Dermis blood vessel endothelial cell (primary cell): ENCODE data around the gene GPR3. TPM values are rescaled to one million over a fixed set of nuclear protein-coding genes. Genes with fewer than 3 reads are reported as not detected.
A peak's percentile ranks its signal among the peaks of the same experiment; 100 is the strongest.

ENCODE experiments used
- DNase-seq: peaks from one replicate; pipeline ENCODE4 v3.0.0; 2010
- total RNA-seq: library from RNA; depleted of rRNA; stranded (reverse); fragments of >200 nt; gene quantifications from 2 replicates; pipeline ENCODE4 v1.2.3, GENCODE V29; 2014

GPR3 gene
- total RNA-seq, 1 donor from 2014 or later = 0.51 TPM

GRCh38 chr1:27358928-27359313 lies 33.5 kb upstream of the GPR3 start:
- DNase-seq = no peak

DNA sequence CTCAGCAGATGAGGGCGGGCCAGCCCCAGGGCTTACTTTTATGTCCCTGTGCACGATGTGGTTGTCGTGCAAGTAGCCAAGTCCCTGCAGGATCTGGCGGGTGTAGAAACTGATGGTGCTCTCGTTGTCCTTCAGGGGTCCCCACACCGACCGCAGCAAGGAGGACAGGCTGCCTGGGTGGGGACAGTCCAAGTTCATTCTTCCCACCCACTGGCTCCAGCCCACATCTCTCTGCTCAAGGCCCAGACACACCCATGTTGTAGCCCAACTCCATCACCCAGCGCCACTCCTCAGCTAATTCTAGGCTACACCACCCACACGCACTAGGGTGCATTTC lies 32.6 kb upstream of the GPR3 start:
- DNase-seq = no peak

- no peak for DNase-seq
Observed at GRCh38 chr1:27360159-27361043, 32.0 kb upstream of the GPR3 start.

GRCh38 chr1:27361044-27361402 lies 31.4 kb upstream of the GPR3 start:
- no peak for DNase-seq

GRCh38 chr1:27361553-27361952 lies 30.9 kb upstream of the GPR3 start:
- DNase-seq = no peak

DNA sequence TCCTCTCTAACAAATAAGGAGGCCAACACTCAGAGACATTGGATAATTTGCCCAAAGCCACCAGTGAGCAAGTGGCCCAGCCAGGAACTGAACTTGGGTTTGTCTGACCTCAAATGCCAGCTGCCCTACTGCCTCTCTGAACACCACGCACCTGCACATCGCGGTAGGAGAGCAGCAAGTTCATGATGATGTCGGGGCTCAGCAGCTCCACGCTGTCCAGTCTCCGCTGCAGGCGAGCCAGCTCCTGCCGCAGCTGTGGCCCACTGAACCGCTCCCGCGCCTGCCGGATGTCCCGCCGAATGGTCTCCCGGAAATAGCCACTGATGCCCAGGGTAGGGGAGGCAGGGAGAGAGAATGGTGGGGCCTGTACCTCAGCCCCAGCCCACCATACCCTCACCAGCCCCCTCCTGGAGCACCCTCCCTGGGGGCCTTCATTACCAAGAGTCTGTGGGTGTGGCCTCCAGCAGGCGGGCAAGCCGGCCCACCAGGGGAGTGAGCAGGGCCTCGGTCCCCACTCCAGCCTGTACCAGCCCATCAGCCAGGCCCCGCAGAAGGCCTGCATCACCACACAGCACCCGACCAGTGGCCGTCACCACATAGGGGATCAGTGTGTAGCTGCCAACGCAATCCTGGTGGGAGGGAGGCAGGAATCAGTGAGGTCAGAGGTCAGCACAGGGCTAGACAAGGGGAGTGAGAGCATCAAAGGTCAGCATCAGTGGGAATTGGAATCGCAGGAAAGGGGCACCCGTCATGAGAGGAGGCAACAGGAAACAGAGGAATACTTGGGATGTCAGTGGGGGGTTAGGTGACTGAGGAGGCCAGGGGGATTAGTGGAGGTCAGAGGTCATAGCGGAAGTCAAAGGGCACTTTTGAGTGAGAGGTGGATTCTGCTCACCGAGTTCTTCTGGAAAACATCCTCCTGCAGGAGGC lies 28.4 kb upstream of the GPR3 start:
- no peak for DNase-seq

- DNase-seq = no peak
Observed at GRCh38 chr1:27364696-27365371, 27.6 kb upstream of the GPR3 start.

- DNase-seq = peak; percentile 90
Observed at GRCh38 chr1:27365372-27366112, 26.9 kb upstream of the GPR3 start.

DNA sequence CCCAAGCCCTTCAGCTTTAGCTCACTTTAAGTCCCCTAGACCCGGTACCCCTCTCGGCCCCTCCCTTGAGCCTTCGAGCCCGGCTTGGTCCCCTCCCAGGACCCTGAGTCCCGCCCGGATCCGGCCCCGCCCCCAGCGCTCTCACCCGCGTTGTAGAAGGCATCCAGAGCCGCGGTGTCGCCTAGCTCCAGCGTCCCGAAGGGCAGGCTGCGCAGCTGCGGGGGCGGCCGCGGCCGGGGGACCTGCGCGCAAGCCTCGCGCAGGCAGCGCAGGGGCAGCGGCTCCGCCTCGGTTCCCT lies 26.4 kb upstream of the GPR3 start:
- peak; percentile 81 for DNase-seq

GRCh38 chr1:27366411-27367159 lies 25.8 kb upstream of the GPR3 start, which contains the start of gene MAP3K6:
Gene MAP3K6 (minus strand): TSS chr1:27366961. CDS start chr1:27366597, 364 bp downstream.
- DNase-seq = peak; percentile 79

- DNase-seq = no peak
Observed at GRCh38 chr1:27367160-27367650, 25.2 kb upstream of the GPR3 start.

- peak; percentile 46 for DNase-seq
Observed at GRCh38 chr1:27368869-27369582, 23.4 kb upstream of the GPR3 start.

DNA sequence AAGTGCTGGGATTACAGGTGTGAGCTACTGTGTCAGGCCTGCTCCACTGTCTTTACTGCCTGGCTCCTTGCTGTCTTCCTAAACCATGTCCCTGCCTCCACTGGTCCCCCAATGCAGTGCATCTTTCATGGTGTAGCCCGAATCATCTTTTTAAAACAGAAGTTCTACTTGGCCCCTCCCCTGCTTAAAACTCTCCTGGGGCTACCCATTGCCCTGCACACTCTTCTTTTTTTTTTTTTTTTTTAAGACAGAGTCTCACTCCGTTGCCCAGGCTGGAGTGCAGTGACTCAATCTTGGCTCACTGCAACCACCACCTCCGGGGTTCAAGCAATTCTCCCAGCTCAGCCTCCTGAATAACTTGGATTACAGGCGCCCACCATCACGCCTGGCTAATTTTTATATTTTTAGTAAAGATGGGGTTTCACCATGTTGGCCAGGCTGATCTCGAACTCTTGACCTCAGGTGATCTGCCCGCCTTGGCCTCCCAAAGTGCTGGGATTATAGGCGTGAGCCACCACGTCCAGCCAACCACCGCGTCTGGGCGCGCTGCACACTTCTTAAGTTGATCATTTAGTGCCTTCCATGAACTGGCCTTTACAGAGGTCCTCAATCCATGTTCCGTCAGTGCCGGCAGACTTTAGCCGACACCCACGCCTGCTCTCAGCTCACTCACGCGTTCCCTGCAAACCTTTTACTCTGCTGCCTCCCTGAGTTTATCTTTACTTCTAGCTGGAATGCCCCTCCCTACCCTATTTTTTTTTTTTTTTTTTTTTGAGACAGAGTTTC lies 20.2 kb upstream of the GPR3 start:
- DNase-seq = no peak

- no peak for DNase-seq
Observed at GRCh38 chr1:27372808-27373690, 19.4 kb upstream of the GPR3 start.

GRCh38 chr1:27374362-27375086 lies 17.9 kb upstream of the GPR3 start, which contains the start of gene FCN3:
Gene FCN3 (minus strand): TSS chr1:27374824. CDS start chr1:27374818, 6 bp downstream.
- no peak for DNase-seq

GRCh38 chr1:27377760-27378495 lies 14.5 kb upstream of the GPR3 start:
- DNase-seq = no peak

DNA sequence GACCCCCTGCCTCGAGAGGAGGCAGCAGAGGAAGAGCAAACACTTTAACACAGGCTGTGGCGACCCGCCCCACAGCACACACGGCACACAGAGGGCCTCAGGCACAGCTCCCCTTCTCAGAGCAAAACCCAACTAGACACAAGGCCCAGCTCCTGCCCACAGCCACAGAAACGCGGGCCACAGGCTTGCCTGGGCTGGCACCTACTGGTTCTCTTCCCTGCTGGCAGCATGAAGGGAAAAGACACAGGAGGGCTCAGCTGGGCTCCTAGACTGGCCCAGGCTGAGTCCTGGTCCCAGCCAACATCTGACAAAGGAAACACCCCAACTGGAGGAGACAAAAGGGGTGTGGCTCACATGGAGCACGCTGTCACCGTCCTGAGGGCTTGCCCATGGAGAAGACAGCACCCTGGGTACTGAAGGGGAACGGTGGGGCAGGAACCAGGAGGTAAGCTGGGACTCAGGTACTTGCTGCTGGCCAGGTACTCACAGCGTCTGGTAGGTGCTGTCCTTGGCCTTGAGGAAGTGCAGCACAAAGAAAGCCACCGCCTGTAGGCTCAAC lies 12.8 kb upstream of the GPR3 start:
- DNase-seq = no peak
